CD4-positive, alpha-beta memory T cell (primary cell): ENCODE results near the gene PLSCR1. TPM values are rescaled to one million over a fixed set of nuclear protein-coding genes. Genes with fewer than 3 reads are reported as not detected.

Experiments used
- CTCF ChIA-PET: fragments of 350-600 bp; sonication (Branson Sonifier 250); formaldehyde crosslinking; loops from one replicate; lab custom pipeline; 2021; ENCODE audit warnings: inconsistent platforms; ENCODE audit not compliant: partially characterized antibody; lab: Charles Lee
- POLR2A ChIA-PET: fragments of 350-600 bp; sonication (Branson Sonifier 250); formaldehyde crosslinking; loops from one replicate; lab custom pipeline; 2021; ENCODE audit not compliant: partially characterized antibody; lab: Charles Lee
- DNase-seq, 5 donors: peaks; one replicate each; pipeline versions ENCODE4 v3.0.0 to v3.0.0-alpha.2; 2020 to 2022; ENCODE audit warnings: mixed read lengths in 1 of 5
- H3K27ac ChIP-seq: one replicate; pipeline ENCODE4 v1.7.0; 2013; ENCODE audit warnings: low read depth, low read length
- H3K27me3 ChIP-seq: 2 replicates; pipeline ENCODE4 v1.7.0; 2013; ENCODE audit warnings: mild to moderate bottlenecking, low read length, moderate library complexity; ENCODE audit not compliant: insufficient read depth
- H3K36me3 ChIP-seq: 2 replicates; pipeline ENCODE4 v1.7.0; 2013; ENCODE audit warnings: mild to moderate bottlenecking, low read length, moderate library complexity; ENCODE audit not compliant: insufficient read depth
- H3K4me1 ChIP-seq: 2 replicates; pipeline ENCODE4 v1.7.0; 2013; ENCODE audit warnings: mild to moderate bottlenecking, low read length, moderate library complexity; ENCODE audit not compliant: insufficient read depth
- H3K4me3 ChIP-seq, 2 donors: one replicate each; pipeline ENCODE4 v1.7.0; 2013; ENCODE audit warnings: low read length in 2 of 2, mild to moderate bottlenecking in 1 of 2
- H3K9me3 ChIP-seq, 2 donors: one replicate each; pipeline ENCODE4 v1.7.0; 2013; ENCODE audit warnings: low read length in 2 of 2, control low read depth in 1 of 2; ENCODE audit not compliant: control insufficient read depth in 1 of 2
- H3K27ac Mint-ChIP-seq, 7 donors: one replicate each; pipeline ENCODE4 v1.8.0; 2020 to 2021; ENCODE audit warnings: mixed read lengths in 7 of 7, mild to moderate bottlenecking in 6 of 7, inconsistent platforms in 3 of 7, moderate library complexity in 3 of 7
- H3K27me3 Mint-ChIP-seq, 2 donors: one replicate each; pipeline ENCODE4 v1.8.0; 2020 to 2021; ENCODE audit warnings: mixed read lengths in 2 of 2
- H3K36me3 Mint-ChIP-seq, 2 donors: one replicate each; pipeline ENCODE4 v1.8.0; 2020 to 2021; ENCODE audit warnings: mixed read lengths in 2 of 2, inconsistent platforms in 1 of 2, mild to moderate bottlenecking in 1 of 2
- H3K4me1 Mint-ChIP-seq, 4 donors: one replicate each; pipeline ENCODE4 v1.8.0; 2020 to 2021; ENCODE audit warnings: mixed read lengths in 4 of 4, mild to moderate bottlenecking in 1 of 4
- H3K4me3 Mint-ChIP-seq, 8 donors: one replicate each; pipeline ENCODE4 v1.8.0; 2020 to 2021; ENCODE audit warnings: mixed read lengths in 8 of 8, mild to moderate bottlenecking in 7 of 8, moderate library complexity in 6 of 8, inconsistent platforms in 3 of 8
- H3K9me3 Mint-ChIP-seq, 8 donors: one replicate each; pipeline ENCODE4 v1.8.0; 2020 to 2021; ENCODE audit warnings: mixed read lengths in 8 of 8, mild to moderate bottlenecking in 5 of 8, inconsistent platforms in 3 of 8, moderate library complexity in 1 of 8
- intact Hi-C: fragments of 100-400 bp; cut with micrococcal nuclease; formaldehyde crosslinking; loops from one replicate; pipeline ENCODE4 v1.15.1; 2023
- polyA plus RNA-seq, 2 donors: library from polyadenylated mRNA; unstranded; fragments of 300-500 nt; fragmentation: Illumina TruSeq; gene quantifications; one replicate each; pipeline ENCODE4 v1.2.3, GENCODE V29; 2021
- total RNA-seq, 2 experiments: library from RNA; stranded (reverse); gene quantifications; one replicate each; pipeline ENCODE4 v1.2.3, GENCODE V29; 2021

Gene PLSCR1
- total and polyA plus RNA-seq, 4 experiments from 2014 or later: 24.9 to 34.2 (median 24.9) TPM

GRCh38 chr3:146542978-146543377 is 1.4 kb downstream of the PLSCR1 start:
- Mint-ChIP-seq H3K27me3 (no peaks in the 10 kb centered on the region), H3K4me3 (peak overlapping the region; percentile 93 to 95 (median 94)), H3K36me3 (peaks cover 0 to 7% of the 10 kb centered on the region in 2 donors), H3K27ac (peak overlapping the region in 5 of 7 donors; percentile 79 to 93 (median 89)), H3K4me1 (peaks cover 40 to 74% (median 60%) of the 10 kb centered on the region in 4 donors), H3K9me3 (no peaks in the 10 kb centered on the region)
- POLR2A ChIA-PET: interaction anchor here (1.1 kb wide), 1 partner anchor 74 kb away, joined by 4 read pairs; the partner anchor contains the start of gene PLSCR2
- CTCF ChIA-PET: interaction anchor here (0.5 to 1.5 kb wide), 4 partner anchors 9 to 163 kb away, joined by 3 to 5 read pairs (median 4); no protein-coding TSS in a partner anchor
- Histone ChIP-seq H3K36me3 (no peaks in the 10 kb centered on the region), H3K9me3 (no peaks in the 10 kb centered on the region), H3K4me1 (peaks cover 42% of the 10 kb centered on the region), H3K27me3 (no peaks in the 10 kb centered on the region), H3K4me3 (peak overlapping the region; percentile 75 to 77), H3K27ac (no peak overlapping the region)
- intact Hi-C loops: no loop called here
- DNase-seq: no peak

- peaks cover 41 to 69% (median 56%) of the 10 kb centered on the region in 4 donors for H3K4me1 Mint-ChIP-seq
- intact Hi-C loops: no loop called here
- H3K27ac Mint-ChIP-seq: peak overlapping the region in 4 of 7 donors; percentile 10 to 57 (median 16)
- POLR2A ChIA-PET: no interaction called here
- peaks cover 5 to 7% of the 10 kb centered on the region in 2 donors for H3K36me3 Mint-ChIP-seq
- Histone ChIP-seq H3K4me1 (peaks cover 42% of the 10 kb centered on the region), H3K36me3 (no peaks in the 10 kb centered on the region), H3K27ac (no peak overlapping the region), H3K9me3 (no peaks in the 10 kb centered on the region), H3K27me3 (no peaks in the 10 kb centered on the region), H3K4me3 (no peak overlapping the region)
- H3K4me3 Mint-ChIP-seq: peak overlapping the region in 7 of 8 donors; percentile 48 to 94 (median 73)
- H3K9me3 Mint-ChIP-seq: no peaks in the 10 kb centered on the region
- CTCF ChIA-PET: interaction anchor here (1.5 kb wide), 1 partner anchor 10 kb away, joined by 5 read pairs; no protein-coding TSS in a partner anchor
- no peaks in the 10 kb centered on the region for H3K27me3 Mint-ChIP-seq
- DNase-seq: no peak
Measured at GRCh38 chr3:146542179-146542578, 2.2 kb downstream of the PLSCR1 start.

- H3K9me3 Mint-ChIP-seq: no peaks in the 10 kb centered on the region
- intact Hi-C loops: no loop called here
- POLR2A ChIA-PET: interaction anchor here (1.0 kb wide), 1 partner anchor 71 kb away, joined by 3 read pairs; the partner anchor contains the start of gene PLSCR2
- peak overlapping the region in 2 of 7 donors; percentile 37 to 45 for H3K27ac Mint-ChIP-seq
- Histone ChIP-seq H3K4me1 (peaks cover 42% of the 10 kb centered on the region), H3K36me3 (no peaks in the 10 kb centered on the region), H3K4me3 (no peak overlapping the region), H3K27me3 (no peaks in the 10 kb centered on the region), H3K27ac (no peak overlapping the region), H3K9me3 (no peaks in the 10 kb centered on the region)
- no peak for DNase-seq
- no peaks in the 10 kb centered on the region for H3K27me3 Mint-ChIP-seq
- peaks cover 7 to 8% of the 10 kb centered on the region in 2 donors for H3K36me3 Mint-ChIP-seq
- peaks cover 36 to 64% (median 52%) of the 10 kb centered on the region in 4 donors for H3K4me1 Mint-ChIP-seq
- H3K4me3 Mint-ChIP-seq: peak overlapping the region in 5 of 8 donors; percentile 25 to 67 (median 44)
- CTCF ChIA-PET: no interaction called here
Measured at GRCh38 chr3:146540978-146541377, 3.4 kb downstream of the PLSCR1 start.

- peak overlapping the region in 1 of 7 donors; percentile 37 for H3K27ac Mint-ChIP-seq
- H3K27ac ChIP-seq: no peak overlapping the region
- DNase-seq: no peak
Measured at GRCh38 chr3:146540236-146540635, 4.2 kb downstream of the PLSCR1 start.

GRCh38 chr3:146539315-146539714 is 5.1 kb downstream of the PLSCR1 start:
- peaks cover 42% of the 10 kb centered on the region for H3K4me1 ChIP-seq
- Mint-ChIP-seq H3K27me3 (no peaks in the 10 kb centered on the region), H3K36me3 (peaks cover 8 to 11% of the 10 kb centered on the region in 2 donors), H3K4me3 (peak overlapping the region in 2 of 8 donors; percentile 5 to 22), H3K27ac (peak overlapping the region in 1 of 7 donors; percentile 51), H3K9me3 (peaks cover 0 to 2% (median 0%) of the 10 kb centered on the region in 8 donors), H3K4me1 (peaks cover 36 to 59% (median 47%) of the 10 kb centered on the region in 4 donors)
- no peaks in the 10 kb centered on the region for H3K27me3 ChIP-seq
- ChIA-PET CTCF (no interaction called here), POLR2A (interaction anchor here (1.2 kb wide), 1 partner anchor 70 kb away, joined by 3 read pairs; the partner anchor contains the start of gene PLSCR2)
- no peak for DNase-seq
- no peaks in the 10 kb centered on the region for H3K9me3 ChIP-seq
- H3K4me3 ChIP-seq: no peak overlapping the region
- H3K36me3 ChIP-seq: no peaks in the 10 kb centered on the region
- intact Hi-C loops: no loop called here
- H3K27ac ChIP-seq: no peak overlapping the region

More at GRCh38 chr3:146540236-146540635, 4.2 kb downstream of the PLSCR1 start:
- Histone ChIP-seq H3K36me3 (no peaks in the 10 kb centered on the region), H3K9me3 (no peaks in the 10 kb centered on the region), H3K27me3 (no peaks in the 10 kb centered on the region), H3K4me3 (no peak overlapping the region), H3K4me1 (peaks cover 42% of the 10 kb centered on the region)
- POLR2A ChIA-PET: interaction anchor here (1.0 to 1.2 kb wide), 2 partner anchors 70 to 71 kb away, joined by 3 read pairs; partner anchors contain the start of gene PLSCR2
- intact Hi-C loops: no loop called here
- CTCF ChIA-PET: no interaction called here
- no peaks in the 10 kb centered on the region for H3K9me3 Mint-ChIP-seq
- no peaks in the 10 kb centered on the region for H3K27me3 Mint-ChIP-seq
- peaks cover 33 to 63% (median 47%) of the 10 kb centered on the region in 4 donors for H3K4me1 Mint-ChIP-seq
- peaks cover 7 to 8% of the 10 kb centered on the region in 2 donors for H3K36me3 Mint-ChIP-seq
- H3K4me3 Mint-ChIP-seq: peak overlapping the region in 2 of 8 donors; percentile 25 to 67

GRCh38 chr3:146537603-146538002 is 6.8 kb downstream of the PLSCR1 start:
- Mint-ChIP-seq H3K4me3 (no peak overlapping the region), H3K4me1 (peaks cover 29 to 46% (median 39%) of the 10 kb centered on the region in 4 donors), H3K27ac (no peak overlapping the region), H3K27me3 (no peaks in the 10 kb centered on the region), H3K9me3 (peaks cover 0 to 2% (median 0%) of the 10 kb centered on the region in 8 donors), H3K36me3 (peaks cover 12 to 15% of the 10 kb centered on the region in 2 donors)
- CTCF ChIA-PET: no interaction called here
- POLR2A ChIA-PET: no interaction called here
- Histone ChIP-seq H3K4me1 (peaks cover 31% of the 10 kb centered on the region), H3K36me3 (no peaks in the 10 kb centered on the region), H3K27me3 (no peaks in the 10 kb centered on the region), H3K4me3 (no peak overlapping the region), H3K9me3 (no peaks in the 10 kb centered on the region), H3K27ac (no peak overlapping the region)
- DNase-seq: no peak
- intact Hi-C loops: no loop called here

- H3K9me3 Mint-ChIP-seq: peaks cover 0 to 2% (median 0%) of the 10 kb centered on the region in 8 donors
- peaks cover 5% of the 10 kb centered on the region for H3K36me3 ChIP-seq
- peaks cover 21 to 37% (median 30%) of the 10 kb centered on the region in 4 donors for H3K4me1 Mint-ChIP-seq
- ChIA-PET POLR2A (no interaction called here), CTCF (no interaction called here)
- H3K27ac Mint-ChIP-seq: no peak overlapping the region
- DNase-seq: no peak
- H3K9me3 ChIP-seq: no peaks in the 10 kb centered on the region
- no peak overlapping the region for H3K4me3 ChIP-seq
- H3K27me3 Mint-ChIP-seq: no peaks in the 10 kb centered on the region
- H3K27ac ChIP-seq: no peak overlapping the region
- peaks cover 15 to 17% of the 10 kb centered on the region in 2 donors for H3K36me3 Mint-ChIP-seq
- H3K4me3 Mint-ChIP-seq: no peak overlapping the region
- H3K27me3 ChIP-seq: no peaks in the 10 kb centered on the region
- peaks cover 22% of the 10 kb centered on the region for H3K4me1 ChIP-seq
- intact Hi-C loops: no loop called here
Measured at GRCh38 chr3:146536681-146537080, 7.7 kb downstream of the PLSCR1 start.
